ENCODE measurements around the gene PEX10. TPM values are rescaled to one million over a fixed set of nuclear protein-coding genes. Genes with fewer than 3 reads are reported as not detected.

The PEX10 gene
- total and polyA plus RNA-seq, 2 of the 8 experiments (the other 6 are each of a cell fraction or from before 2014, with no cell fraction given): 24.3 to 26.9 TPM

DNA sequence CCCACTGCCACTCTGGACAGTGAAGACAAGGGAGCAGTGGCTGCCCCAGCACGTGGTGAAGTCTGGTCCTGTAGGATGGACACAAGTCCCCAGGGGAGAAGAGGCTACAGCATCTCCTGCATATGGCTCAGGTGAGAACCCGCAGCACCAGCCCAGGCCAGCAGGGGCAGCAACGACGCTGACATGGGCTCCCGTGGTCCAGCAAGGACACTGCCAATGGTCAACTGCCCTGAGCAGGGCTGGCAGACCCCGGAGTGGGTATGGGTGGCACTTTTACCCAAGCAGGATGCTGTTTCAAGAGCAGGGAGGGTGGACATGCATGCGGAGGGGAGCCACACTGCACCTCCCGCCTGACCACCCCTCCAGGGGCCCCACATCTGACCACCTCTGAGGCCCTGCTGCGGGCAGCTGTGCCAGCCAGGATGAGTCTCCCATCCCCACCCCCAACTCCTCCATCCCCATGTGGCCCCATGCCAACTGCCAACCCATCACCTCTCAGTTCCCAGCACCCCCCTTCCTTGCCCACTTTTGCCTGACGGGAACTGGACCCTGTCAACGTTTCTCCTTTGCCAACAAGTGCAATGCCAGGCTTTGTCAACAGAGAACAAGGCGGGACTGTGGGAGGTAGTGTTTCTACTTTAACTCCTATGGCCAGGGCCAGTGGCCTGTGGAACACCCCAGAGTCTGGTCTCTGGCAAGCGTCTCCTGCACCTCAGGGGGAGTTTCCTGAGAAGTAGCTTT, 29.6 kb downstream of the PEX10 start (continued):
- TF ChIP-seq, protein P1, sequence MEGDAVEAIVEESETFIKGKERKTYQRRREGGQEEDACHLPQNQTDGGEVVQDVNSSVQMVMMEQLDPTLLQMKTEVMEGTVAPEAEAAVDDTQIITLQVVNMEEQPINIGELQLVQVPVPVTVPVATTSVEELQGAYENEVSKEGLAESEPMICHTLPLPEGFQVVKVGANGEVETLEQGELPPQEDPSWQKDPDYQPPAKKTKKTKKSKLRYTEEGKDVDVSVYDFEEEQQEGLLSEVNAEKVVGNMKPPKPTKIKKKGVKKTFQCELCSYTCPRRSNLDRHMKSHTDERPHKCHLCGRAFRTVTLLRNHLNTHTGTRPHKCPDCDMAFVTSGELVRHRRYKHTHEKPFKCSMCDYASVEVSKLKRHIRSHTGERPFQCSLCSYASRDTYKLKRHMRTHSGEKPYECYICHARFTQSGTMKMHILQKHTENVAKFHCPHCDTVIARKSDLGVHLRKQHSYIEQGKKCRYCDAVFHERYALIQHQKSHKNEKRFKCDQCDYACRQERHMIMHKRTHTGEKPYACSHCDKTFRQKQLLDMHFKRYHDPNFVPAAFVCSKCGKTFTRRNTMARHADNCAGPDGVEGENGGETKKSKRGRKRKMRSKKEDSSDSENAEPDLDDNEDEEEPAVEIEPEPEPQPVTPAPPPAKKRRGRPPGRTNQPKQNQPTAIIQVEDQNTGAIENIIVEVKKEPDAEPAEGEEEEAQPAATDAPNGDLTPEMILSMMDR (IDR thresholded peaks at IDR 0.05; ENCODE audit: control extremely low read depth in 1 of 3, insufficient read depth in 1 of 3, low read depth in 1 of 3, low read length in 3 of 3): peak in 2 of 3 experiments; percentile 70 to 84; a peak in 3 of 4 replicates
- no peak for TF ChIP-seq CBX8 (IDR thresholded peaks at IDR 0.05; ENCODE audit: borderline replicate concordance, low read depth, low read length)
- TF ChIP-seq, protein P2, sequence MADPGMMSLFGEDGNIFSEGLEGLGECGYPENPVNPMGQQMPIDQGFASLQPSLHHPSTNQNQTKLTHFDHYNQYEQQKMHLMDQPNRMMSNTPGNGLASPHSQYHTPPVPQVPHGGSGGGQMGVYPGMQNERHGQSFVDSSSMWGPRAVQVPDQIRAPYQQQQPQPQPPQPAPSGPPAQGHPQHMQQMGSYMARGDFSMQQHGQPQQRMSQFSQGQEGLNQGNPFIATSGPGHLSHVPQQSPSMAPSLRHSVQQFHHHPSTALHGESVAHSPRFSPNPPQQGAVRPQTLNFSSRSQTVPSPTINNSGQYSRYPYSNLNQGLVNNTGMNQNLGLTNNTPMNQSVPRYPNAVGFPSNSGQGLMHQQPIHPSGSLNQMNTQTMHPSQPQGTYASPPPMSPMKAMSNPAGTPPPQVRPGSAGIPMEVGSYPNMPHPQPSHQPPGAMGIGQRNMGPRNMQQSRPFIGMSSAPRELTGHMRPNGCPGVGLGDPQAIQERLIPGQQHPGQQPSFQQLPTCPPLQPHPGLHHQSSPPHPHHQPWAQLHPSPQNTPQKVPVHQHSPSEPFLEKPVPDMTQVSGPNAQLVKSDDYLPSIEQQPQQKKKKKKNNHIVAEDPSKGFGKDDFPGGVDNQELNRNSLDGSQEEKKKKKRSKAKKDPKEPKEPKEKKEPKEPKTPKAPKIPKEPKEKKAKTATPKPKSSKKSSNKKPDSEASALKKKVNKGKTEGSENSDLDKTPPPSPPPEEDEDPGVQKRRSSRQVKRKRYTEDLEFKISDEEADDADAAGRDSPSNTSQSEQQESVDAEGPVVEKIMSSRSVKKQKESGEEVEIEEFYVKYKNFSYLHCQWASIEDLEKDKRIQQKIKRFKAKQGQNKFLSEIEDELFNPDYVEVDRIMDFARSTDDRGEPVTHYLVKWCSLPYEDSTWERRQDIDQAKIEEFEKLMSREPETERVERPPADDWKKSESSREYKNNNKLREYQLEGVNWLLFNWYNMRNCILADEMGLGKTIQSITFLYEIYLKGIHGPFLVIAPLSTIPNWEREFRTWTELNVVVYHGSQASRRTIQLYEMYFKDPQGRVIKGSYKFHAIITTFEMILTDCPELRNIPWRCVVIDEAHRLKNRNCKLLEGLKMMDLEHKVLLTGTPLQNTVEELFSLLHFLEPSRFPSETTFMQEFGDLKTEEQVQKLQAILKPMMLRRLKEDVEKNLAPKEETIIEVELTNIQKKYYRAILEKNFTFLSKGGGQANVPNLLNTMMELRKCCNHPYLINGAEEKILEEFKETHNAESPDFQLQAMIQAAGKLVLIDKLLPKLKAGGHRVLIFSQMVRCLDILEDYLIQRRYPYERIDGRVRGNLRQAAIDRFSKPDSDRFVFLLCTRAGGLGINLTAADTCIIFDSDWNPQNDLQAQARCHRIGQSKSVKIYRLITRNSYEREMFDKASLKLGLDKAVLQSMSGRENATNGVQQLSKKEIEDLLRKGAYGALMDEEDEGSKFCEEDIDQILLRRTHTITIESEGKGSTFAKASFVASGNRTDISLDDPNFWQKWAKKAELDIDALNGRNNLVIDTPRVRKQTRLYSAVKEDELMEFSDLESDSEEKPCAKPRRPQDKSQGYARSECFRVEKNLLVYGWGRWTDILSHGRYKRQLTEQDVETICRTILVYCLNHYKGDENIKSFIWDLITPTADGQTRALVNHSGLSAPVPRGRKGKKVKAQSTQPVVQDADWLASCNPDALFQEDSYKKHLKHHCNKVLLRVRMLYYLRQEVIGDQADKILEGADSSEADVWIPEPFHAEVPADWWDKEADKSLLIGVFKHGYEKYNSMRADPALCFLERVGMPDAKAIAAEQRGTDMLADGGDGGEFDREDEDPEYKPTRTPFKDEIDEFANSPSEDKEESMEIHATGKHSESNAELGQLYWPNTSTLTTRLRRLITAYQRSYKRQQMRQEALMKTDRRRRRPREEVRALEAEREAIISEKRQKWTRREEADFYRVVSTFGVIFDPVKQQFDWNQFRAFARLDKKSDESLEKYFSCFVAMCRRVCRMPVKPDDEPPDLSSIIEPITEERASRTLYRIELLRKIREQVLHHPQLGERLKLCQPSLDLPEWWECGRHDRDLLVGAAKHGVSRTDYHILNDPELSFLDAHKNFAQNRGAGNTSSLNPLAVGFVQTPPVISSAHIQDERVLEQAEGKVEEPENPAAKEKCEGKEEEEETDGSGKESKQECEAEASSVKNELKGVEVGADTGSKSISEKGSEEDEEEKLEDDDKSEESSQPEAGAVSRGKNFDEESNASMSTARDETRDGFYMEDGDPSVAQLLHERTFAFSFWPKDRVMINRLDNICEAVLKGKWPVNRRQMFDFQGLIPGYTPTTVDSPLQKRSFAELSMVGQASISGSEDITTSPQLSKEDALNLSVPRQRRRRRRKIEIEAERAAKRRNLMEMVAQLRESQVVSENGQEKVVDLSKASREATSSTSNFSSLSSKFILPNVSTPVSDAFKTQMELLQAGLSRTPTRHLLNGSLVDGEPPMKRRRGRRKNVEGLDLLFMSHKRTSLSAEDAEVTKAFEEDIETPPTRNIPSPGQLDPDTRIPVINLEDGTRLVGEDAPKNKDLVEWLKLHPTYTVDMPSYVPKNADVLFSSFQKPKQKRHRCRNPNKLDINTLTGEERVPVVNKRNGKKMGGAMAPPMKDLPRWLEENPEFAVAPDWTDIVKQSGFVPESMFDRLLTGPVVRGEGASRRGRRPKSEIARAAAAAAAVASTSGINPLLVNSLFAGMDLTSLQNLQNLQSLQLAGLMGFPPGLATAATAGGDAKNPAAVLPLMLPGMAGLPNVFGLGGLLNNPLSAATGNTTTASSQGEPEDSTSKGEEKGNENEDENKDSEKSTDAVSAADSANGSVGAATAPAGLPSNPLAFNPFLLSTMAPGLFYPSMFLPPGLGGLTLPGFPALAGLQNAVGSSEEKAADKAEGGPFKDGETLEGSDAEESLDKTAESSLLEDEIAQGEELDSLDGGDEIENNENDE (IDR thresholded peaks at IDR 0.05; ENCODE audit: insufficient replicate concordance, low read length): no peak
- TF ChIP-seq PHF8 (conservative IDR thresholded peaks at IDR 0.05; ENCODE audit: low read depth, low read length): no peak
- TF ChIP-seq, protein P3, sequence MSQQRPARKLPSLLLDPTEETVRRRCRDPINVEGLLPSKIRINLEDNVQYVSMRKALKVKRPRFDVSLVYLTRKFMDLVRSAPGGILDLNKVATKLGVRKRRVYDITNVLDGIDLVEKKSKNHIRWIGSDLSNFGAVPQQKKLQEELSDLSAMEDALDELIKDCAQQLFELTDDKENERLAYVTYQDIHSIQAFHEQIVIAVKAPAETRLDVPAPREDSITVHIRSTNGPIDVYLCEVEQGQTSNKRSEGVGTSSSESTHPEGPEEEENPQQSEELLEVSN (IDR thresholded peaks at IDR 0.05): no peak
- TF ChIP-seq NANOG (IDR thresholded peaks at IDR 0.05; ENCODE audit: insufficient read depth, low read depth, low read length, poor library complexity, severe bottlenecking): no peak

Measured in H1 (cell line).